ENCODE data around the gene PTGER1.

Gene PTGER1

GRCh38 chr19:14441041-14441938 lies 33.9 kb downstream of the PTGER1 start:
- DNase-seq: no peak

GRCh38 chr19:14440049-14440448 lies 35.1 kb downstream of the PTGER1 start:
- no peak for DNase-seq

- no peak for DNase-seq
Observed at GRCh38 chr19:14439014-14439413, 36.1 kb downstream of the PTGER1 start.

DNA sequence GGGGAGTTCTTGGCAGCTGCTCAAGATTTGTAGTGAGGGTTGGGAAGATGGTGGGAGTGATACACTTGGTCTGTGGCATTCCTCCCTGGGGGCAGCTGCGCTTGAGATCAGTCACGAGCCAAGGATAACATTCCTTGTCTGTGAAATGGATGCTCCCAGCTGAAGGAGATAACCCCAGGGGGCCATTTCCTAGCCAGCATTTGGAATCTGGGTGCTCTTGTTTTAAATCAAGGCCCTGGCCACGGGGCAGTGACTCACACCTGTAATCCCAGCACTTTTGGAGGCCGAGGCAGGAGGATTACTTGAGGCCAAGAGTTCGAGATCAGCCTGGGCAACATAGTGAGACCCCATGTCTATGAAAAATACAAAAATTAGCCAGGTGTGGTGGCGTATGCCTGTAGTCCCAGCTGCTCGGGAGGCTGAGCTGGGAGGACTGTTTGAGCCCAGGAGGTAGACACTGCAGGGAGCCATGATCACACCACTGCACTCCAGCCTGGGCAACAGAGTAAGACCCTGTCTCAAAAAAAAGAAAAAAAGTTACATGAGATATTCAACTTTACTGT lies 37.5 kb downstream of the PTGER1 start:
- no peak for DNase-seq

GRCh38 chr19:14435320-14436050 lies 39.7 kb downstream of the PTGER1 start:
- DNase-seq: no peak

DNA sequence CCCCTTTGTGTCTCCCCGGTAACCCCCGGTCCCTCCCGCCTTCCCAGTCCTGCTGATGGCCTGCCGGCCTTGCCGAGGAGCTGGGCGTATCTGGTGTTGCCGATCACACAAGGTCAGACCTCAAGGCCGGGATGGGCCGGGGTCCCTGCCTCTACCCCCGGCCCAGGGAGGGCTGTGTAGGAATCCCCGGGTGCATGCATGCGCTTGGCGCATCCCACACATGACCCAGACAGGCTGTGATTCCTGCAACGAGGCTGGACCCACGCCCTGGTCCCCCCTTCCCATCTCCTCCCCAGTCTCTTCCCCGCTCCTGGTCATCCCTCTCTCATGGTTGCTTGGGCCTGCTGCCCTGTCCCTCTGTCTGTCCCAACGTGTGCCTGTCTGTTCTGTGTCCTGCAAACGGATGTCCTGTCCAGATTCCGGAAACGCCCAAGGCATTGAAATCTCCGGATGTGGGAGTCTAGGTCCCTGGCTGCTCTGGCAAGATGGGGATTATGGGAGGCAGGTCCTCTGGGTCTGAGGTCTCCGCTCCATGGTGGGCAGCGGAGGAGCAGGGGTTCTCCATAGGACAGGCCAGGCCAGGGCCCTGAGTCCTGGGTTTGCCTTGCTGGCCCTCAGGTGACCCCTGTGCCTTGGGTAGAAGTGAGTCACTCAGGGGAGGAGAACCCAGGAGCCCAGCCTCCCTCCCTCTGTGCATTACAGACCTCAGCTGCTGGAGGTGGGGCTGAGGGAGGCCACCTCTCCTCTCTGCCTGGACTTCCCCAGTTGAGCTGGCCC lies 40.4 kb downstream of the PTGER1 start:
- no peak for DNase-seq

DNA sequence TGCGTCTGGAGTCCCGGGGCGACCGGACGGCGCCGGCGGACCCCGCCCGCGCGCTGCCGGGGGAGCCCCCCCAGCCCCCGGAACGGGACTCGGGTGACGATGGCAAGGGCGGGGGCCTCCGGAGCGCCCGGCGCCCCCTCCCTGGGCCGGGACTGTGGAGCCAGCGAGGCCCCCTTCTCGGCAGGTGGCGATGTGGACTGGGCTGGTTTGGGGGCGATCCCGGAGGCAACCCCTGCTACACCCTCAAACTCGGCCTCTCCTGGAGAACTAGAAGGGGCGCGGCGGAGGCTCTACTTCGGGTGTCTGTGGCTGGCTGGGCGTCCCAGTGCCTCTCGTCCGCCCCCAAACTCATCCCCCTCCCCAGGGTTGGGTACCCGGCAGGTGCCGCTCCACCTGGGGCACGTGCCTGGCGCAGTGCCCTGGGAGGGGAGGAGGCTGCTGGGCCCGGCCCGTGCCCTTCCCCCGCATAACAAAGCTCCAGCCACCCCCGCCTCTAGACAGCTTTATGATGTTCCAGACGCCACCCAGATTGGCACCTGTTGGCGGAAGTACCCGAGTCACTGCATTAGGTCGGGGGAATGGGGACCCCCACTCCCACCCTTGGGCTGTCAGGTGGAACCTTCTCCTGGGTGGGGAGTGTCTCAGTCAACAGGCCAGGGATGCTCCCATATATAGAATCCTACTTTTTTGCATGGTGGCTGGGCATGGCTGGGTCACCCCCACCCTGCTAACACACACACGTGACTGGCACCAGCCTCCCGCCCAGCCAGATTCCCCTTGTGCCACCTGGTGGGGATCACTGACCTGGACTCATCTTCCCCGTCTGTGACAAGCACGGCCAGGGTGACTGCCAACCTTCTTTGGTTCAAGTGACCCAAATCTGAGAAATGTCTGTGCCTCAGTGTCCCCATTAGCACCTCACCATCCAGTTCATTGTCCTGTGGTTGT lies 41.3 kb downstream of the PTGER1 start:
- peak; percentile 85 for DNase-seq

- DNase-seq: peak; percentile 61
Observed at GRCh38 chr19:14432791-14433553, 42.2 kb downstream of the PTGER1 start, which contains the start of gene PKN1. Gene PKN1 (plus strand): TSS chr19:14433306. CDS start chr19:14433522, 216 bp downstream.

- DNase-seq: no peak
Observed at GRCh38 chr19:14430712-14431111, 44.4 kb downstream of the PTGER1 start.

GRCh38 chr19:14428882-14429416 lies 46.2 kb downstream of the PTGER1 start:
- no peak for DNase-seq

DNA sequence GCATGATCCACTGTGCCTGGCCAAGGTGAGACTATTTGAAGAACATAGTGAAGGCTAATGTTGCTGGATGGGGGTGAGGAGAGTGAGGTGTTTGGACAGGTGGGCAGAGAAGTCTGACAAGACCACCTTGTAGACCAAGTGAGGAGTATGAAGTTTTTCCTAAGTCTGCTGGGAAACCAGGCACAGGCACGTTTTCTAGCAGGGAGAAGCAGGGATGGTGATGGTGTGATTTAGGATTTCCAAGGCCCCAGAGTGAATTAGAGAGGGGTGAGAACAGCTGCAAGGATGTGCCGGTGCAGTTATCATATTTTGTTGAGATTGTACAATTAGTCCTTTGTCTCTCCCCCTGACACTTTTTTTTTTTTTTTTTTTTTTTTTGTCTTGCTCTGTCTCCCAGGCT lies 47.7 kb downstream of the PTGER1 start:
- no peak for DNase-seq

DNA sequence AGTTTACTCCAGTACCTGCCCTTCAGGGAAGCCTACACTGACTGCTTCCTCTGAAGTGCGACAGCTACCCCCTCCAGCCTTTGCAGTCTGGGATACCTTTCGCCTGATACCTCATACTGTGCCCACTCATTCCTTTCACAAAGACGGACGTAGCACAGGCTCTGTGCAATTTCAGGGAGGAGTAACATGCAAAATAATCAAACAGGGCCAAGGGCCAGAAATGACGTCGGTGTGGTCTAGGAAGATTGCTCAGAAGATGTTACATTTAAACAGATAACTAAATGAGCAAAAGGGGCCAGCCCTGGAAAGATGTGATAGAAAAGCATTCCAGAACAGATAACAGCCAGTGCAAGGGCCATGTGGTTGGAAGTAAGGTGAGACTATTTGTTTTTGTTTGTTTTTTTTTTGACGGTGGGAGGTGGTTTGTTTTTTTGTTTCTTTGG lies 49.4 kb downstream of the PTGER1 start:
- no peak for DNase-seq
